Epithelial cell of proximal tubule (primary cell): ENCODE measurements around the gene ACOXL. TPM values are rescaled to one million over a fixed set of nuclear protein-coding genes. Genes with fewer than 3 reads are reported as not detected.
A peak's percentile ranks its signal among the peaks of the same experiment; 100 is the strongest.

Experiments used
- DNase-seq: peaks from one replicate; pipeline ENCODE4 v3.0.0-alpha.2; 2011; ENCODE audit warnings: low read depth
- H3K4me3 ChIP-seq: 2 replicates; pipeline ENCODE4 v1.5.1; 2011; ENCODE audit warnings: low read depth, mild to moderate bottlenecking, low read length
- CTCF ChIP-seq: conservative IDR thresholded peaks from 2 replicates; pipeline ENCODE4 v1.5.1; 2012; ENCODE audit warnings: low read depth, mild to moderate bottlenecking, low read length
- total RNA-seq: library from RNA; depleted of rRNA; stranded (reverse); fragments of >200 nt; gene quantifications from 2 replicates; pipeline ENCODE4 v1.2.3, GENCODE V29; 2015

Gene ACOXL
- total RNA-seq, 1 donor from 2014 or later, result 0.06 TPM

DNA sequence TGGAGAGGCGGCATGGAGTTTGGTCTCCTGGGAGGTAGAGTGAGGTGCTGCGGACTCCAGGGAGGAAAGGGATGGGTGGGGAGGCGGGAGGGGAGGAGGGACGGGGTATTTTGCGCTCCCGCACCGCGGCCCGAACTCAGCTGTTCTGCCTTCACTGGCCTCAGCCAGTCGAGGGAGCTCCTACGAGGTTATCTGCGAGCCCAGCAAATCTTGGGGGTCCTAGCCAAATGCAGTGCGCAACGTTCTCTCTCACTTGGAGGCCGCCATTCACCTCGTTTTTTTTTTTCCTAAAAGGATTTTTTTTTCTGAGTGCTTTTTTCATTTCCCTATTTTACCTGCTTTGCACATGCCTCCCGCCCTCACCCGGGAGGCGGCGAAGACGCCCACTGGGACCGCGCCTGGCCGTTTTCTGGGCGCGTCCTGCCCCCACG, 387.5 kb downstream of the ACOXL start:
- no peak for TF ChIP-seq CTCF
- no peak for DNase-seq
- H3K4me3 ChIP-seq, result peak overlapping the region; percentile 59

GRCh38 chr2:111120253-111121027, 388.1 kb downstream of the ACOXL start, which contains the start of gene BCL2L11:
BCL2L11 (plus strand) TSS chr2:111120914; CDS start chr2:111123746, 2,832 bp downstream.
- H3K4me3 ChIP-seq, result peak within 1 kb of the TSS; percentile 84
- DNase-seq, result no peak
- peak; percentile 39 for TF ChIP-seq CTCF

GRCh38 chr2:111121028-111121827, 388.9 kb downstream of the ACOXL start:
- peak overlapping the region; percentile 84 for H3K4me3 ChIP-seq
- no peak for DNase-seq
- TF ChIP-seq CTCF, result peak; percentile 17

GRCh38 chr2:111121828-111122630, 389.7 kb downstream of the ACOXL start:
- TF ChIP-seq CTCF, result no peak
- no peak for DNase-seq
- H3K4me3 ChIP-seq, result peak overlapping the region; percentile 84

- H3K4me3 ChIP-seq, result peak overlapping the region; percentile 84
- no peak for TF ChIP-seq CTCF
- no peak for DNase-seq
These were observed 390.5 kb downstream of the ACOXL start for GRCh38 chr2:111122631-111123421.

- no peak for TF ChIP-seq CTCF
- no peak overlapping the region for H3K4me3 ChIP-seq
- DNase-seq, result no peak
These were observed 391.4 kb downstream of the ACOXL start for GRCh38 chr2:111123751-111124150.
